ENCODE measurements around the gene UBR4. TPM values are rescaled to one million over a fixed set of nuclear protein-coding genes. Genes with fewer than 3 reads are reported as not detected.
"Not testable (repeated sequence)": the region's sequence is repeated elsewhere in the genome, so short reads cannot be mapped to it uniquely, and the experiment has no call there.

Gene UBR4
- total RNA-seq, 4 donors from 2014 or later = 132 to 268 (median 170) TPM

DNA sequence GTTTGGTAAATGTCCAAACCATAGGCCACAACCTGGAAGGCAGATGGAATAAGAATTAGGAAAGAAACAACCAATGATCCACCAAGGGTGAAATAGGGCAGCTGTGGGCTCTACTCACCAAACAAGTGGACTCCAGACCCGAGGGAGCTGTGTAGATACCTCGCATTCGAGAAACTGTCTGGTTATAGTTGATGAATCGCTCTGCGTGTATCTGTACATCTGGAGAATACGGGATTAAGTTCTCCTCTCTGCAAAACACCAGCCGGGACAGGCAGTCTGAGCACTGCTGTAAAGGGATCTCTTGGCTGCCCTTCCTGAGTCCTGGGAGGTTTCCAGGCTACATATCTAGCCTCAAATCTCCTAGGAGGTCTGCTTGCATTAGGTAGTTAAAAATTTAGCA lies 9.4 kb upstream of the UBR4 start:
- Histone ChIP-seq H3K4me1 (peaks cover 0 to 15% (median 10%) of the 10 kb centered on the region in 4 donors), H3K4me3 (no peak overlapping the region), H3K27ac (replicated peaks in 1 of 4) (peak overlapping the region; percentile 8 to 37 (median 24)), H3K27me3 (no peaks in the 10 kb centered on the region), H3K36me3 (peaks cover 37 to 93% (median 80%) of the 10 kb centered on the region in 4 donors), H3K9me3 (no peaks in the 10 kb centered on the region)
- intact Hi-C loops (cut with DNase I) = no loop called here
- no peak for DNase-seq (ENCODE audit: extremely low spot score)
- WGBS = 71% methylated on average over 6 of the region's 7 CpGs
- TF ChIP-seq POLR2AphosphoS5 (IDR thresholded peaks at IDR 0.05) (no peak), POLR2A (IDR thresholded peaks at IDR 0.05; ENCODE audit: low read depth) (no peak), EP300 (IDR thresholded peaks at IDR 0.05) (no peak)
- TF ChIP-seq, protein P1, sequence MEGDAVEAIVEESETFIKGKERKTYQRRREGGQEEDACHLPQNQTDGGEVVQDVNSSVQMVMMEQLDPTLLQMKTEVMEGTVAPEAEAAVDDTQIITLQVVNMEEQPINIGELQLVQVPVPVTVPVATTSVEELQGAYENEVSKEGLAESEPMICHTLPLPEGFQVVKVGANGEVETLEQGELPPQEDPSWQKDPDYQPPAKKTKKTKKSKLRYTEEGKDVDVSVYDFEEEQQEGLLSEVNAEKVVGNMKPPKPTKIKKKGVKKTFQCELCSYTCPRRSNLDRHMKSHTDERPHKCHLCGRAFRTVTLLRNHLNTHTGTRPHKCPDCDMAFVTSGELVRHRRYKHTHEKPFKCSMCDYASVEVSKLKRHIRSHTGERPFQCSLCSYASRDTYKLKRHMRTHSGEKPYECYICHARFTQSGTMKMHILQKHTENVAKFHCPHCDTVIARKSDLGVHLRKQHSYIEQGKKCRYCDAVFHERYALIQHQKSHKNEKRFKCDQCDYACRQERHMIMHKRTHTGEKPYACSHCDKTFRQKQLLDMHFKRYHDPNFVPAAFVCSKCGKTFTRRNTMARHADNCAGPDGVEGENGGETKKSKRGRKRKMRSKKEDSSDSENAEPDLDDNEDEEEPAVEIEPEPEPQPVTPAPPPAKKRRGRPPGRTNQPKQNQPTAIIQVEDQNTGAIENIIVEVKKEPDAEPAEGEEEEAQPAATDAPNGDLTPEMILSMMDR (IDR thresholded peaks at IDR 0.05) = no peak

DNA sequence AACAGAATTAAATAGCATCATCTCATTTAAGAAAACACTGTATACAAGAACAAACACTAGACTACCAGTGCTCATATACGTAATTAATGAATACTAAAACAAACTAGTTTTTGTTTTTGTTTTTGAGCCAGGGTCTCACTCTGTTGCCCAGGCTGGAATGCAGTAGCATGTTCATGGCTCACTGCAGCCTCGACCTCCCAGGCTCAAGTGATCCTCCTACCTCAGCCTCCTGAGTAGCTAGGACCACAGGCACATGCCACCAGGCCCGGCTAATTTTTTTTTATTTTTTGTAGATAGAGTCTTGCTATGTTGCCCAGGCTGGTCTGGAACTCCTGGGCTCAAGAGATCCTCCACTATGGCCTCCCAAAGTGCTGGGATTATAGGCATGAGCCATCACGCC lies 6.5 kb upstream of the UBR4 start:
- intact Hi-C loops (cut with DNase I); H3K27ac ChIP-seq (replicated peaks in 1 of 4); H3K9me3 ChIP-seq; H3K4me3 ChIP-seq; H3K27me3 ChIP-seq; DNase-seq (ENCODE audit: extremely low spot score): not testable (repeated sequence)
- peaks cover 12 to 75% (median 64%) of the 10 kb centered on the region in 4 donors for H3K36me3 ChIP-seq
- H3K4me1 ChIP-seq = peaks cover 10 to 28% (median 20%) of the 10 kb centered on the region in 4 donors
- 98% methylated on average over 4 of the region's 4 CpGs for WGBS

DNA sequence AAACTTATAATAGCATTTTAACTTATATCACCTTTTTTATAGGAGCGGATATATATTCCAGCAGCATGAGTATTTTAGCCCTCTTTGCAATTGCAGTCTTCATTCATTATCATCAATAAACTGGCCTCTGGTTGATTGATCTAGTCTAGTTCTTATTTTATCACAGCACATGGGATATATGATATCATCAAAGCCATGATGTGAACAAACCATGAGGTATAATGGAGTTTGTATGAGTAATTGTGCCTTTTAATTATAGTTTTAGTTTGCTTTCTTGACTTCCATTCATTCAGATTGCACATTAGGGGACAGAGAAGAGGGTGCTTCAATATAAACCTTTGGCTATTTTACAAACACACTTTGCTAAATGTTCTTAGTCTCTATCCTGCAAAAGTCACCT lies 3.5 kb upstream of the UBR4 start:
- no peak for TF ChIP-seq POLR2A (IDR thresholded peaks at IDR 0.05; ENCODE audit: low read depth)
- TF ChIP-seq, protein P1 (IDR thresholded peaks at IDR 0.05) = no peak
- TF ChIP-seq EP300 (IDR thresholded peaks at IDR 0.05) = no peak
- TF ChIP-seq POLR2AphosphoS5 (IDR thresholded peaks at IDR 0.05) = no peak
- intact Hi-C loops (cut with DNase I) = no loop called here
- WGBS = 100% methylated on average over 1 of the region's 1 CpG
- Histone ChIP-seq H3K27ac (replicated peaks in 1 of 4) (no peak overlapping the region), H3K4me3 (no peak overlapping the region), H3K27me3 (no peaks in the 10 kb centered on the region), H3K4me1 (peaks cover 24 to 30% (median 26%) of the 10 kb centered on the region in 4 donors), H3K36me3 (peaks cover 0 to 45% (median 35%) of the 10 kb centered on the region in 4 donors), H3K9me3 (no peaks in the 10 kb centered on the region)
- DNase-seq (ENCODE audit: extremely low spot score) = no peak

DNA sequence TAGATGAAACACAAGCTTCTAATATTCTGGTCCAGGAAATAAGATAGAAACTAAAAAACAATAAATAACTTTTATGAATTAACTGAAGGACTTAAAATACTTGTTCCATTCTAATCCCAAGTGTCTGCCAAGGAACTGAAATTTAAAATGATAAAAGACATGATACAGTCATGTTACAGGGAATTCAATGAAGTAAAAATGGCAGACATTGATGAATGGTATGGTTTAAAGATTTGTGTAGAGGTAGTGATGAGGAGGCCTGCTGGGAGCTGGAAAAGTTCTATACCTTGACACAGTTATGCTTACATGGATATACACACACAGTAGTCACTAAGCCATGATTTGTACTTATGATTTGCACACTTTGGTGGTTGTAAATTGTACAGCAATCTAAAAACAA lies 2.1 kb upstream of the UBR4 start:
- no peak for DNase-seq (ENCODE audit: extremely low spot score)
- intact Hi-C loops (cut with DNase I) = no loop called here
- Histone ChIP-seq H3K4me1 (peaks cover 38 to 44% (median 40%) of the 10 kb centered on the region in 4 donors), H3K4me3 (no peak overlapping the region), H3K36me3 (peaks cover 0 to 31% (median 23%) of the 10 kb centered on the region in 4 donors), H3K27me3 (no peaks in the 10 kb centered on the region), H3K27ac (replicated peaks in 1 of 4) (no peak overlapping the region), H3K9me3 (no peaks in the 10 kb centered on the region)
- TF ChIP-seq POLR2A (IDR thresholded peaks at IDR 0.05; ENCODE audit: low read depth) = no peak

DNA sequence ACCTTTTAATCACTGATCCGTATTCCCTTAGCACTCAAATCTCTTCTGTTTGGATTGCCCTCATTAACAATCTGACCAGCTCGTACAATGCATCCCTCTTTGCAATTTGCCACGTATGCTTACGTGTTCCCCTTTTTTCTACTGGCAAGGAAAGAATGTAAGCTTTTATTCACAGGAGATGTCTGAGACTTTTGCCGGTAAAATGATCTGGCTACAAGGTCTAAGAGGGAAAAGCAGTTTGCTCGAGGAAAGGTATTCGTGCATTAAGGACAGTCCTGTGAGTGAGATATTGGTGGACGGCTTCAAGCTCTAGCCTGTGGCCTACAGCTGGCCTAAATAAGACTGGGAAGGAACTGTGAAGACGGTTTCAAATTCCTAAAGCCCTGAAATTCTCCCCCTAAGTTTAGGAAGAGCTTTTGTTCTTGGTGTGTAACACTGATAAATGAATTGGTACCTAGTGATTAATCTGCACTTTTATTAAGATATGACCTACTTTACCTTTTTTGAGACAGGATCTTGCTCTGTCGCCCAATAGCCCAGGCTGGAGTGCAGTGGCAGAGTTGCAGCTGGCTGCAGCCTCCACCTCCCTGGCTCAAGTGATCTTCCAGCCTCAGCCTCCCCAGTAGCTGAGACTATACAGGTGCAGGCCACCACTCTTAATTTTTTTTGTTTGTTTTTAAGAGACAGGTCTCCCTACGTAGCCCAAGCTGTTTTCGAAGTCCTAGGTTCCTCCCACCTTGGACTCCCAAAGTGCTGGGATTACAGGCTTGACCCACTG lies 895 bp upstream of the UBR4 start:
- no peaks in the 10 kb centered on the region for H3K9me3 ChIP-seq
- peak overlapping the region; percentile 74 to 98 (median 88) for H3K4me3 ChIP-seq
- no peak for DNase-seq (ENCODE audit: extremely low spot score)
- TF ChIP-seq, protein P1 (IDR thresholded peaks at IDR 0.05) = no peak
- TF ChIP-seq POLR2A (IDR thresholded peaks at IDR 0.05; ENCODE audit: low read depth) (no peak), POLR2AphosphoS5 (IDR thresholded peaks at IDR 0.05) (no peak), EP300 (IDR thresholded peaks at IDR 0.05) (no peak)
- H3K27me3 ChIP-seq = no peaks in the 10 kb centered on the region
- H3K4me1 ChIP-seq = peaks cover 50 to 56% (median 52%) of the 10 kb centered on the region in 4 donors
- intact Hi-C loops (cut with DNase I) = no loop called here
- H3K27ac ChIP-seq (replicated peaks in 1 of 4) = peak overlapping the region; percentile 90 to 98 (median 96)
- 20% methylated on average over 12 of the region's 12 CpGs for WGBS
- H3K36me3 ChIP-seq = peaks cover 0 to 21% (median 15%) of the 10 kb centered on the region in 4 donors

Measured in esophagus muscularis mucosa (tissue), 4 donors.